HG02588 (cell line): Measurements from ENCODE around the gene RNF34.

Source experiments
- ATAC-seq: cut with Tn5 transposase; IDR thresholded peaks from one replicate; pipeline ENCODE4 v1.9.1; 2021; ENCODE audit warnings: mild to moderate bottlenecking, moderate library complexity; ENCODE audit not compliant: unreplicated experiment

RNF34 gene

DNA sequence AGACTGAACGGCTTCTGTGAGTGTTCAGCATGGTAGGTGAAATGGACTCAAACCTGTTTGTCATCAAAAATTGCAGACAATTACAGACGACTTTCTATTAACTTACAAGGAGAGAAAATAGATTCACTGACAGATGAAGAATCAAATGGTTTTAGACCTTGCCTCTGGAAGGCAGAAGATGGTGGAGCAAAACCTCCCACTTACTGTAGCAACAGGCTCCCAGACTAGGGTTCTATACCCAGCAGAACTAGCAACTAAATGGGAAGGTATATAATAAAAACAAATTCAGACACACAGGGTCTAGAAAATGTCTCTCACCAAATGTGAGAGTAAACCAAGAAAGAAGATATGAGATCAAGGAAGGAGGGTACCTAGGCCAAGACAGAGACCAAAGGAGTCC is 36.8 kb downstream of the RNF34 start:
- ATAC-seq = no peak

DNA sequence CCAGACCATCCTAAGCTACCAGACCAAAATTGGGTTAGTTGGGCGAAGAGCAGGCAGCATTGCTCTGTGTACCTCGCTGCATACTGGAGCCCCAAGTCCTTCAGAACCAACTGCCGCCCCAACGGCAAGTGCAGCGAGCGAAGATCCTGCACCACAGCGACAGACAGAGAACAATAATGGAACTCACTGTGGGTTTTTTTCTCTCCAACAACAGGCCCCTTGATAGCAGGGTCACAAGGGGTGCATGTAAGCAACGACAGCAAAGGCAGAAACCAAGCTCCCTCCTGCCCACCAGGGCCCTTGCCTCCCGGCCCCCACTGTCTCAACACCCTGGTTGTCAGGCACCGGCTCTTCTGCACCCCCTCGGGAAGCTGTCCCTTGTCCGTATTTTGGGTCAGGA is 39.0 kb downstream of the RNF34 start:
- ATAC-seq = no peak

DNA sequence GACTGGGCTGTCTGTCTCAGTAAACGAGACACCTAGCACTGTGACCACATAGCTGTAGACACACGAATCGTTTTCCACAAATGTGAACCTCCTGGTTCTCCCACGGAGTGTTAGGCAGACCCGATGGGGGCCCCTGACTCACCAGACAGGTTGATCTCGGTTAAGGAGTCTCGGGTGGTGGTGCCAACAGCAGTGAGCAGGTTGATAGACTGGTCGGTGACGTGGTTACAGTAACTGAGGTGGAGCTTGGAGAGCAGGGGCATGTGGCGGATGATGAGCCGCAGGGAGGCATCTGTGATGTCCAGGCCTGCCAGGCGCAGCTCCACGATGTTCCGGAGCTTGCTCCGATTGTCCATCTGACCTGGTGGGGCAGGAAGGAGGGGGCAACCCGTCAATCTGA is 39.8 kb downstream of the RNF34 start:
- no peak for ATAC-seq

DNA sequence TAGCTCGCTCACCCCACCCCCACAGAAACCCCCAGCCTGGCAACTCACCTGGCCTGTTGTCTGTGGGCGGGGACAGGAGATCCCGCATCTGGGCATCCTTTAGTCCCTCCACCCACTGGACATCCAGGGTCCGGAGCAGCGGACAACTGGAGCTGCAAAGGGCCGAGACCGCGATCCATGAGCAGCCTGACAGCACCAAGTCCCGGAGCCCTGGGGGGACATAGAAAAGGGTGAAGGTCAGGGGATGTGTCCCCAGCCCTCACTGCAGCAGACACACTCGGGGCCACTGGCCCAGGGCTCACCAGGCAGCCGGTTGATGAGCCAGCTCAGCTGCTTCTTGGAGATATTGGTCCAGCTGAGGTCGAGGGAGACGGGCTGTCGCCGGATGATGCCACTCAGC is 40.9 kb downstream of the RNF34 start:
- ATAC-seq = no peak

DNA sequence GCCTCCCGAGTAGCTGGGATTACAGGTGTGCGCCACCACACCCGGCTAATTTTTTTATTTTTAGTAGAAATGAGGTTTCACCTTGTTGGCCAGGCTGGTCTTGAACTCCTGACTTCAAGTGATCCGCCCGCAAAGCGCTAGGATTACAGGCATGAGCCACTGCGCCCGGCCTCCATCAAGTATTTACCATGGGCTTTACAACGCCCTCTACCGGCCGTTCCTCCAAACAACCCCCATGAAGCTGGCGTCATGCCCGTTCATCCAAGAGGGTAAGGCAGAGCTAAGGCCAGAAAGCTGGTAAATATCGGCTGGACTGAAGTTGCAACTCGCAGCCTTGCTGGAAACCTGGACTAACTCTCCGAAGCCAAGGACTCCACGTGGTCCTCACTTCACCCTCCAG is 41.6 kb downstream of the RNF34 start:
- ATAC-seq = no peak

DNA sequence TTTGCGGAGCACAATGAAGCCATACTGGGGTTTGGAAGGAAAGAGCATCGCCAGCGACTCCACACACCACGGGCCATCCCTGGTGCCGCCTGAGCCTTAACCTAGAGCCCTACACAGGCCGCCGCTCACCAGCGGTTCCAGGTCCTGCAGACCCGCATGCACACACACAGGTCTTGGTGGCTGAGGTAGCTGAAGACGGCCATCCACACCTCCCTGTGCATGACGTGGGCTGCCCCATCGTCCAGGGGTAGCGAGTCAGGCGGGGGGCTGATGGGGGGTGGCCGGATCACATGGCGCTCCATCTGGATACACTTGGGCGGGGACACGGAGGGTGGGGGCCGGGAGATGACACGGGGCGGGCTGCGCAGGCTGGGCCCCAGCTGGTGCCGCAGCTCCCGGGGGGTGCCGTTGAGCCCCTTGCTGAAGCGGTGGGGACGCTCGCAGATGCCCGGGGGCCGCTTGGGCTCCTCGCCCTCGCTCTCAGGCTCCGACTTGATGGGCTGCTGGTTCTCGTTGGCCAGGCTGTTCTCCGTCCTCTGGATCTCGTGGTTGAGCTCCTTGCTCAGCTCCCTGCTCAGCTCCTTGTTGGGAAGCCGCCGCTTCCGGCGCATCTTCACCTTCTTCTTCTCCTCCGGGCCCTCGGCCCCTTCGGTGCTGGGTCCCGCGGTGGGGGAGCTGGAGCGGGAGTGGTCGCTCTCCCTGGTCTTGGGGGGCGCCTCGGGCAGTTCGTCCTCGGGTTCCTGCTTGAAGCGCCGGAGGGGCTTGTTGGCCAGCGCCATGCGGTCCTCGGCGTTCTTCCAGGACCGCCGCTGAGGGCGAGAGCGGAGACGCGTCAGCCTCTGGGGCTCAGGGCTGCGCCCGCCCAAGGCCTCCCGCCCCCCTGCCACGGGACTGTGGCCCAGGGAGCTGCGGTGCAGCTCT is 42.4 kb downstream of the RNF34 start:
- ATAC-seq = no peak

DNA sequence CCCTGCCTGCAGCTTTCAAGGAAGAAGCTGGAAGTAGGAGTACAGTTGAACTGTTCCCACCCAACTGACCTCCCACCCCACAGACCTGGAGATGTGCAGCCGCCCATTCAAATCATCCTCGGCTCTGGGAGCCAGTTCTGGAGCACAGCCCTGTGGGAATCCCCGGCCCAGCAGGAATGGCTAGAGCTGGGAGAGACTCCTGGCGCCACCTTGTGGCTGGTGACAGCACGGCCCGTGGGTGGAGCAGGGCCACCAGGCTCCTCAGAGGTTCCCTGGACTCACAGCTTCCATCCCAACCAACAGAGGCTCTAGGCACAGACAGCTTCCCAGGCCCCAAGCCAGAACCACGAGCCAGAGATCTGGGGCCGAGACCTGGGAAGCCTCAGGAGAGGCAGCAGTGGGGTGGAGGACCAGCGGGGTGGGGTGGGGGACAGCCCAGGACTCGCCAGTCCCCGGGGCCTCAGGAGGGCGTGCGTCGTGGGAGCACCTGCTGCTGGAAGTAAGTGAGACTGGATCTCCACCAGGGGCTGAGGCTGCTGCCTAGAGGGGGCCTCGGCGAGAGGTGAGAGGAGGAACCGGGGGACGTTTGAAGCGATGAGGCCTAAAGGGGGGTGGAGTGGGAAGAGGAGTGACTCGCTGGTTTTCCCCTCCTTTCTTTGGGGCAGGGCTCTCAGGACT is 43.4 kb downstream of the RNF34 start:
- no peak for ATAC-seq

DNA sequence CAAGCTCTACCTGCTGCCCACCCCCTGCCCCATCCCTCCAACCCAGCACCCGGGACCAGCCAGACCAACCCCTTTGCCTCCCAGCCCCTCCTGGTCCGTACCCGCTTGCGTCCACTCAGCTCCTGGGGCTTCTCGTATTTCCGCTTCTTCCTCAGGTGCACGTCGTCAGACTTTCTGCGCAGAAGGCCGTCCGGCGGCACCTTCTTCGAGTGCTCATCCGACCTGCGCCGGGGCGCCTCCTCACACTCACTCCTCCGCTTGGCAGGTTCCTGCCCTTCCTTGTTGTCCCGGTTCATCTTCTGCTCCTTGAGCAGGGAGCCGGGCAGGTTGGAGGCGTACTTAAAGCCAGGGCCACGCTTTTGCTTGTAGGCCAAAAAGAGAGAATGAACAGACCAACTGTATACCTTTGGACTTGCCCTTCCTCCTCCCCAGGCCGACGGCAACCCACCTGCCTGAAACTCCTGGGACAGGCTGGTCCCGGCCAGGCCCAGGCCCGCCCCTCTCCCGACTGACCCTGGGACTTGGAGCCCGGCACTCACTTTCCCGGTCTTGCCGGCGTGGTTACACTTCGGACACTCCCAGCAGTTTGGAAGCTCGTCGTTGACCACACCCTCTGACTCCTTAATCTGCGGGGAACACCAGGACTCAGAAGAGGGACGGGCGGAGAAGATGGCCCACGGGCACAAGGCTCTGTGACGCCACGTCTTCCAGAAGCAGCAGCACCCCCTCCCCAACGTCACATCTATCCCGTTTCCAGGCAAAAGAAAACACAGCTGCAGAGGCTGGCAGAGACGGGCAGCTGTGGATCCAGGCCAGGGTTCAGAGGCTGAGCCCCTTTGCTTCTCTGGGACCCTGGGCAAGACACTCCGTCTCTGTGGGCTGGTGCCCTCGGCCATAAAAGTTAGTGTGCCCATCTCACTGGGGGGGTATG is 44.3 kb downstream of the RNF34 start:
- no peak for ATAC-seq

DNA sequence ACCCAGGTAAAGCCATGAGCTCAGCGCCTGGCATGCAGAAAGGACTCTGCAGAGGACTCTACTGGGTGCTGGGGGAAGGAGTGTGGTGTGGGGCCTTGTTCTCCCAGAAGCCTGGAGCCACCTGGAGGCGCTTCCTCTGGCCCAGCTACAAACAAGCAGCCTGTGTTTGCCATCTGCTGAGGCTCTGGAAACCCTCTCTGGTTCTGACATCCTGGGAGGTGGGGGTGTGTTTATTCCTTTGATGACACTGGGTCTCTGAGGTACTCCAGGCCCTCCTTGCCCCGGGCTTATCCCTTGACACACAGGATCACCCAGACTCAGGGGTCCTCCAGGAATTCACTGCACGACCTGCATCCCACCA is 44.9 kb downstream of the RNF34 start:
- ATAC-seq = no peak

DNA sequence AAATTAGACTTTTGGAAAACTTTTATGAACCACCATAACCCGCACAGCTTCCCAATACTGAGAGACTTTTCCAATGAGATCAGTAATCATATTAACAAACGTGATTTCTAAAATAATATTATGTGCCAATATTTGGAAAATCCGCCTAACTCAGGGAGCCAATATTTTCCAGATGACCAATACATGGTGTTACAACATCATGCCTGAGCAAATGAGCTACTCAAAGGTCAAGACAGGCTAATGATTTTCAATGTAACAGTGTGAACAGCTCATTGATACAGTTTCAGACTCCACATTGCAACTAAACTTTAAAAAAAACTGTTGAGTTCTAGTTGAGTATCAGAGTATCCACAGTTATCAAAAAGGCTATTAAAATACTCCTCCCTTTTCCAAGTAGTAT is 46.8 kb downstream of the RNF34 start:
- ATAC-seq = no peak

DNA sequence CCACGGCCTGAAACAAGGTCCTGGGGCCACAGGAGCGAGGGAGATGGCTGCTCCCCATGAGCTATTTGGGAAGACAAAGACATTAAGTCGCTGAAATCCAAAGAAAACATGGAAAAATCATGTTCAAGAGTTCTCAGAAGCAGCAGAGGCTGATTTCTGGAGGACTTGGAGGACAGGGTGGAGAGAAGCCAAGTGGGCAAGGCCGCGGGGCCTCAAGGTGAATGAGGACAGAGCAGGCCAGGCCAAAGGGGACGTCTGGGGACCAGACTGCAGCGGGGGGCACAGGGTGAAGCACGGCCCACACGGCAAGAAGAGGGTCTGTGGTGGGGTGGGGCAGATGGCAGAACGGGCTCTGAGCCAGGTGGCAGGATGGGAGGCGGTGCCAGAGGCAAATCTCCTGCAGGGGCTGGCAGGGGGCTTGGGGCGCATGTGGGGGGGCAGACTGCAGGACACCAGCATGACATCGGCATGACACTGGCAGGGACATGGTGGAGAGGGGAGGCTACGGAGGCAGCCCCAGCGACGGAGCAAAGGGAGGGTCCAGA is 48.9 kb downstream of the RNF34 start:
- ATAC-seq = no peak

DNA sequence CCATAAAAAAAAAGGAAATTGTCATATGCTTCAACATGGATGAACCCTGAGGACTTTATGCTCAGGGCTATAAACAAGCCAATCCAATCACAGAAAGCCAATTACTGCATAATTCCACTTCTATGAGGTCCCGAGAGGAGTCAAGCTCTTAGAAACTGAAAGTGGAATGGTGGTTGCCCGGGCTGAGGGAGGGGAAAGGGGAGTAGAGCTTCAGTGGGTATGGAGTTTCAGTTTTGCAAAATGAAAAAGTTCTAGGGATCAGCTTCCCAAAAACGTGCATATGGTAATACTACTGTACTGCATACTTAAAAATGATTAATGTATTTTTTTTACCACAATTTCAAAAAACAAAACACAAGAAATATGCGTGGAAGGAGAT is 52.0 kb downstream of the RNF34 start:
- ATAC-seq = no peak

DNA sequence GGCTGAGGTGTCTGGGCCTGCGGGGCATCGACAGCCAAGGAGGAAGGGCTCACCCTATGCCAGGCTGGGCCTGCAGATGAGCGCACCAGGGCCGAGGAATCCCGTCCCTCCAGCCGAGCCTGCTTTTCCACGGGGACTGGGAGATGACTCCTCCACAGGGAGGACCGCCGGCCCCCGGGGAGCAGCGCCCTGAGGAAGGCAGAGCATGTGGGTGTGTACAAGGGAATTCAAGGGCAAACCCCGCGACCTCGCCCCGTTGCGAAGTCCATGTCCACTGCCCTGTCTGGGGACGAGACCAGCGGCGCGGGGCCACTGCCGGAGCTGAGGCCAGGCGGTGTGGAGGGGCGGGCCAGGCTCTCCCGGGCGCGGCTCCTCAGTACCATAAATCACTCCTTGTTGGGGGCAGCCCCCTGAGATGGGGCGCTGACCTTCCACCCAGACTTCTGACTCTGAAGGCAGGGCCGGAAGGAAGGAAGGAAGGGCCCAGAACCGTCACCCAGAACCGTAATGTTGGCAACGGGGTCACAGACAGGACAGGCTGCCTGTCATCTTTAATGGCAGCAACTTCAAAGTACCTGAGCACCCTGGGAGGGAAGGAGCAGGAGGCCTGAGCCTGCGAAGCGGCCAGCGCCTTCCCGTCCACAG is 52.5 kb downstream of the RNF34 start:
- ATAC-seq = no peak

DNA sequence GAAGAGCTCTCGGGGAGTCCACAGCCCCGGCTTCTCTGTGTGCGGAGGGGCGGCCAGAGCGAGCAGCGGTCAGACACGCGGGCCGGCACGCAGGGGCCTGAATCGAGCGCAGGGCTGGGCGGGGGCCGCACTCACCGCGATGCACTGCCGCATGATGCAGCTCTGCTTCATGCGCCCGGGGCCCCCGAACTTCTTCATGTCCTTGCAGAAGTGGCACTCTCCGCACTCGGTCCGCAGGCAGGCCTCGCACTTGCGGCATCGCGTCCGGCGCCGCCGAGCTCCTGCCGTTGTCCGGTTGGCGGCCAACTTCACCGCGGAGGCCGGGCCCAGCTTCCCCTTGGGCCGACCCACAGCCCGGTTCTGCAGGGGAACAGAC is 53.1 kb downstream of the RNF34 start:
- no peak for ATAC-seq

DNA sequence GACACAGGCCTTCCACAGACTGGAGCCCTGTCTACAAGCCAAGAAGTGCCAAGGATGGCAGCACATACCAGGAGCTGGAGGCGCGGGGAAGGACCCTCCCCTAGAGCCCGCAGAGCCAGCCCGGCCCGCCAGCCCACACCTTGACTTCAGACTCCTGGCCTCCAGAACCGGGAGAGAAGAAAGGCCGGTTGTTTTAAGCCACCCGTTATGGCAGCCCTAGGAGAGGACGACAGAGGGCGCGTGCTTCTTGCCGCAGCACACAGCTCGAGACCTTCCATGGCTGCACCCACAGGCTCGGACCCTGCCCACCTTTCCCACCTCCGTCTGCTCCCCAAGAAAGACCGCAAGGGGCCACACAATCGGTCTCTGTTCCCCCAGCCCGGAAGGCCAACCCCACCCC is 53.7 kb downstream of the RNF34 start:
- ATAC-seq = no peak

DNA sequence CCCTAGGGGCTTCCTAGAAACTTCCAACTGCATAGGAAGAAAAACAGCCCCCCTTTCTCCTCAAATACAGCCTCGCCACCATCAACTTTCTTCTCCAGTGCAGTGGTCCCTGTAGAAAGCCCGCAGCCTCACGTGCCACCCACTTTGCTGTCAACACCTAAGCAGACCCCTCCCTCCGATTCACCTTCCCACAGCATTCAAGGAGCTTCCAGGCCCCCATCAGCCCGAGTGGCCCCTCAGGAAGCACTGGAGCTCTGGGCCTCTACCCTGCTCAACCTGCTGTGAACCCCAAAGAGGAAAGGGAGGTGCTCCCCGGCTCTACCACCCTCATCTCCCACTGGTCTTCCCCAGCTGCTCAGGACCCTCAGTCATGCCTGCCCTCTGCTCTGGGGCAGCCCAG is 55.0 kb downstream of the RNF34 start:
- ATAC-seq = no peak

DNA sequence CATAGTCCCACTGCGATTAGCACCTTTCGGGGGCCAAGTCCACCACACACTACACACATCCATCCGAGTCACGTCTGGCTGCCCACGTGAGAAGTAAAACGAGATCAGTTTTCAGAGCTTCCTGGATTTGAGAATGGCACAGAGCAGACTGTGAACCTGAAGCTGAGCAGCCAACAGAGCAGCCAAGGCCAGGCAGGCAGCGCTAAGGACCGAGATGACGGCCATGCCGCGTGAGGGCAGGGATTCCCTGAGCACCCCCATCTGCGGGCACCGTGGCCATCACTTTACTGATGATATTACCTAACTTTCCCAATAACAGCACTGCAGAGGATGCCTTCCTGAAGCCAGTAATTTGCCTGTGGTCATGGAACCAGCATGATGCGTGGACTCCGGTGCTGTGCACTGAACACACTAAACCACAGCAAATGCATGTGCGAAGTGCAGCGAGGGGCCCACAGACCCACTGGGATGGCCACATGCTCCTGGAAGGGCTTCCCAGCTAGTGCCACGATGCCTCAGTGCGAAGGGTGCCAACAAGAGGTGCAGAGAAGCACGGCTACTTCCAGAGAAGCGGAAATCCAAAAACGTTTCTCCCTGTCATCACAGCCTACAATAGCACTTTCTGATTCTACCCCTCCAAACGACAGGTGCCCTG is 56.0 kb downstream of the RNF34 start:
- no peak for ATAC-seq

DNA sequence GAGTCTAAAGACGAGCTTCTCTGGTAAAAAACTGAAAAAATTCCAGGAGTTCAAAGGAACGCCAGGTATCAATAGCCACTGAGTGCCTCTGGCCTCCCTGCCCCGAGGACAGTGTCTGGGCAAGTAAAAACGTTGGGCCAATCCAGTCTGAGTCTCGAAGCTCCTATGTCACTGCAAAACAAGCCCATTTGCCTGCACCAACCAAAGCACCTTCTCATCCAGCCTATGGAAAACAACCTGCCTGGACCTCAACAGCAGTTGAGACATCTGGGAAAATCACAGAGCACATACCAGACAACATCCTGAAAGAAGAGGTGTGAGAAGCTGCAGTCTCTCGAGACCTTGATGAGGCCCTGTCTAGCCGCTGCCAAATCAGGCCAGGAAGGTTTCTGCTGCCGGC is 56.6 kb downstream of the RNF34 start:
- ATAC-seq = no peak

DNA sequence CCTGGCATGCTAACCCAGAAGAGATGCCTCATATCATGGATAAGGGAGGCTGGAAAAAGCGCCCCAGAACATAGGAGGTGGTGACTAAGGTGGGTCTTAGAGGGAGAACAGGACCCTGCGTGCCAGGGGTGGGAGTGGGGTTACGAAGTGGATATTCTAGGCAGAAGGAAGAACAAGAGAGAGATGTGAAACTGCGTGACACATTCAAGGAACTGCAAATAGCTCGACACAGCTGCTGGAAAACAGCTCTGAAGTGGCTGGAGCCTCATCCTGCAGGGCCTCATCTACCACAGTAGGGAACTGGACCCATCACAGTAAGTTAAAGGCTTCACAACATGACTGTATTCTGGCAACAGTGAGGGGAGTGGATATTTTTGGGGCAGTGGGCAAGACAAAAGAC is 61.1 kb downstream of the RNF34 start:
- no peak for ATAC-seq

DNA sequence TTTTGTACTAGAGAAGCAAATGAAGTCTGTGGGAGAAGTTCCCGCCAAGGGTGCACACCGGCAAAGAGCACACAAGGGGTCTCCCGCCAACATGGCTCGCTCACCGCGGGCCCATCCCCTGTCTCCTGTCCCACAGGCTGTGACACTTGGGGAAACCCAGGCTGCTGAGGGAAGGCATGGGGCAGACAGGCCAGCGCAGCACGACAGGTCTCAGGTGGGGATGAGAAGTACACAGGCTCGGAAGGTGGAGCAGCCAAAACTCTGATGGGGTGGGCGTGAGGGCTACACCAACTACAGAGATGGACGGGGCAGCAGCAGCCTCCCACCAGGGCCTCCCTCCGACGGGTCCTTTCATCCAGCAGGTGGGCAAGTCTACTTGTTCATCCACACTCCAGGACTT is 64.4 kb downstream of the RNF34 start:
- no peak for ATAC-seq
